H9 (cell line): Measurements from ENCODE around the gene SLC25A26. TPM values are rescaled to one million over a fixed set of nuclear protein-coding genes. Genes with fewer than 3 reads are reported as not detected.

Experiments
- DNase-seq: peaks from one replicate; pipeline ENCODE4 v3.0.0-alpha.2; 2017
- H2AFZ ChIP-seq: one replicate; pipeline ENCODE4 v1.6.1; 2013; ENCODE audit warnings: mild to moderate bottlenecking, low read length, control low read depth, moderate library complexity
- H2AK5ac ChIP-seq: 2 replicates; pipeline ENCODE4 v1.6.1; 2013; ENCODE audit warnings: low read length, control low read depth, mixed read lengths; ENCODE audit not compliant: insufficient read length
- H2BK120ac ChIP-seq: one replicate; pipeline ENCODE4 v1.6.1; 2013; ENCODE audit warnings: low read depth, mild to moderate bottlenecking, low read length, control low read depth, inconsistent platforms; ENCODE audit not compliant: poor library complexity, severe bottlenecking
- H2BK12ac ChIP-seq: 2 replicates; pipeline ENCODE4 v1.6.1; 2013; ENCODE audit warnings: low read length, control low read depth, mixed read lengths, low read depth; ENCODE audit not compliant: insufficient read length
- H2BK15ac ChIP-seq: 2 replicates; pipeline ENCODE4 v1.6.1; 2013; ENCODE audit warnings: low read depth, low read length, control low read depth
- H2BK20ac ChIP-seq: one replicate; pipeline ENCODE4 v1.6.1; 2013; ENCODE audit warnings: low read depth, mild to moderate bottlenecking, low read length, control low read depth, inconsistent platforms; ENCODE audit not compliant: poor library complexity, severe bottlenecking
- H2BK5ac ChIP-seq: 2 replicates; pipeline ENCODE4 v1.6.1; 2013; ENCODE audit warnings: low read length, control low read depth, mixed read lengths; ENCODE audit not compliant: insufficient read length
- H3K14ac ChIP-seq: 2 replicates; pipeline ENCODE4 v1.6.1; 2013; ENCODE audit warnings: low read length, control low read depth; ENCODE audit not compliant: insufficient read depth
- H3K18ac ChIP-seq: 2 replicates; pipeline ENCODE4 v1.6.1; 2013; ENCODE audit warnings: low read depth, mild to moderate bottlenecking, mixed read lengths, low read length, control low read depth; ENCODE audit not compliant: insufficient read length
- H3K23ac ChIP-seq: 2 replicates; pipeline ENCODE4 v1.6.1; 2013; ENCODE audit warnings: low read length, control low read depth, mixed read lengths, low read depth; ENCODE audit not compliant: insufficient read length
- H3K23me2 ChIP-seq: 2 replicates; pipeline ENCODE4 v1.6.1; 2013; ENCODE audit warnings: low read depth, mild to moderate bottlenecking, mixed read lengths, low read length, control low read depth; ENCODE audit not compliant: insufficient read length, poor library complexity, severe bottlenecking
- H3K27ac ChIP-seq: 2 replicates; pipeline ENCODE4 v1.5.1; 2013; ENCODE audit warnings: low read length, control low read depth, mixed read lengths, low read depth; ENCODE audit not compliant: insufficient read length
- H3K27me3 ChIP-seq: 2 replicates; pipeline ENCODE4 v1.6.1; 2013; ENCODE audit warnings: low read length, control low read depth, inconsistent platforms; ENCODE audit not compliant: insufficient read depth
- H3K4ac ChIP-seq: 2 replicates; pipeline ENCODE4 v1.6.1; 2013; ENCODE audit warnings: low read depth, mild to moderate bottlenecking, control low read depth, inconsistent platforms, low read length, moderate library complexity
- H3K4me1 ChIP-seq: 2 replicates; pipeline ENCODE4 v1.6.1; 2013; ENCODE audit warnings: low read length, control low read depth, inconsistent platforms; ENCODE audit not compliant: insufficient read depth
- H3K4me2 ChIP-seq: 2 replicates; pipeline ENCODE4 v1.6.1; 2013; ENCODE audit warnings: low read length, control low read depth, mixed read lengths; ENCODE audit not compliant: insufficient read length, insufficient read depth
- H3K56ac ChIP-seq: 2 replicates; pipeline ENCODE4 v1.6.1; 2013; ENCODE audit warnings: low read depth, mild to moderate bottlenecking, mixed read lengths, low read length, control low read depth; ENCODE audit not compliant: insufficient read length
- H3K79me1 ChIP-seq: 2 replicates; pipeline ENCODE4 v1.6.1; 2013; ENCODE audit warnings: low read depth, mild to moderate bottlenecking, moderate library complexity, low read length, control low read depth, inconsistent platforms; ENCODE audit not compliant: insufficient read depth, poor library complexity, severe bottlenecking
- H3K79me2 ChIP-seq: 2 replicates; pipeline ENCODE4 v1.6.1; 2013; ENCODE audit warnings: low read length, control low read depth, inconsistent platforms; ENCODE audit not compliant: insufficient read depth
- H3K9ac ChIP-seq: 2 replicates; pipeline ENCODE4 v1.6.1; 2013; ENCODE audit warnings: low read length, control low read depth, mixed read lengths; ENCODE audit not compliant: insufficient read length; ENCODE audit errors: extremely low read depth
- H3K9me3 ChIP-seq: one replicate; pipeline ENCODE4 v1.6.1; 2013; ENCODE audit warnings: low read depth, low read length, inconsistent platforms; ENCODE audit not compliant: control insufficient read depth
- H3T11ph ChIP-seq: one replicate; pipeline ENCODE4 v1.6.1; 2013; ENCODE audit warnings: mild to moderate bottlenecking, low read length, control low read depth, inconsistent platforms
- H4K20me1 ChIP-seq: one replicate; pipeline ENCODE4 v1.6.1; 2013; ENCODE audit not compliant: control insufficient read depth, insufficient read length, insufficient read depth
- H4K5ac ChIP-seq: 2 replicates; pipeline ENCODE4 v1.6.1; 2013; ENCODE audit warnings: low read depth, mild to moderate bottlenecking, mixed read lengths, low read length, control low read depth; ENCODE audit not compliant: insufficient read length
- H4K8ac ChIP-seq: replicated peaks from 2 replicates; pipeline ENCODE4 v1.6.1; 2013; ENCODE audit warnings: low read length, control low read depth, mixed read lengths, low read depth; ENCODE audit not compliant: insufficient read length
- H4K91ac ChIP-seq: 2 replicates; pipeline ENCODE4 v1.6.1; 2013; ENCODE audit warnings: low read depth, mild to moderate bottlenecking, moderate library complexity, mixed read lengths, low read length, control low read depth; ENCODE audit not compliant: insufficient read length
- H3K27ac Mint-ChIP-seq, 3 experiments: 2 replicates in 2 of 3; 3 replicates in 1 of 3; pipeline ENCODE4 v1.8.0; 2020 to 2021; ENCODE audit warnings: mixed read lengths in 3 of 3, mild to moderate bottlenecking in 1 of 3, moderate library complexity in 1 of 3
- H3K27me3 Mint-ChIP-seq: 2 replicates; pipeline ENCODE4 v1.8.0; 2021; ENCODE audit warnings: low read depth, mild to moderate bottlenecking, moderate library complexity, mixed read lengths
- H3K36me3 Mint-ChIP-seq, 3 experiments: 2 replicates in 2 of 3; 3 replicates in 1 of 3; pipeline ENCODE4 v1.8.0; 2020 to 2021; ENCODE audit warnings: low read depth in 3 of 3, mixed read lengths in 3 of 3; ENCODE audit not compliant: insufficient read depth in 1 of 3
- H3K4me1 Mint-ChIP-seq, 2 experiments: 2 replicates each; pipeline ENCODE4 v1.8.0; 2020; ENCODE audit warnings: mixed read lengths in 2 of 2
- H3K4me3 Mint-ChIP-seq, 2 experiments: 2 replicates in 1 of 2; 3 replicates in 1 of 2; pipeline ENCODE4 v1.8.0; 2020 to 2021; ENCODE audit warnings: mild to moderate bottlenecking in 2 of 2, mixed read lengths in 2 of 2, moderate library complexity in 1 of 2
- H3K9me3 Mint-ChIP-seq, 2 experiments: 2 replicates in 1 of 2; 3 replicates in 1 of 2; pipeline ENCODE4 v1.8.0; 2020; ENCODE audit warnings: mild to moderate bottlenecking in 2 of 2, mixed read lengths in 2 of 2, moderate library complexity in 1 of 2
- CTCF ChIP-seq: fragments of 200-600 bp; sonication (generic); conservative IDR thresholded peaks from 3 replicates; pipeline ENCODE4 v1.8.0; 2021; ENCODE audit warnings: antibody characterized with exemption, mild to moderate bottlenecking
- WGBS: extraction: QIAGEN DNeasy Blood & Tissue Kit; methylation state at CpG from one replicate; pipeline ENCODE4 v1.1.7; 2013; ENCODE audit warnings: missing lambda C conversion rate, low lambda C conversion rate, mixed read lengths; ENCODE audit not compliant: insufficient read length; ENCODE audit errors: extremely low coverage; 5-methylcytosine and 5-hydroxymethylcytosine counted together
- total RNA-seq: library from RNA; stranded (reverse); gene quantifications from 2 replicates; pipeline ENCODE4 v1.2.1, GENCODE V29; 2021

Gene SLC25A26
- total RNA-seq, 1 experiment from 2014 or later = 30.2 TPM

GRCh38 chr3:66338927-66339326 is 118.1 kb downstream of the SLC25A26 start:
- no peaks in the 10 kb centered on the region for H3K23me2 ChIP-seq
- Mint-ChIP-seq H3K36me3 (no peaks in the 10 kb centered on the region), H3K27ac (no peak overlapping the region), H3K4me1 (peaks cover 16 to 22% of the 10 kb centered on the region in 2 experiments), H3K4me3 (no peak overlapping the region), H3K9me3 (no peaks in the 10 kb centered on the region), H3K27me3 (no peaks in the 10 kb centered on the region)
- H3K23ac ChIP-seq = no peak overlapping the region
- no peak overlapping the region for H3K27ac ChIP-seq
- H3K79me2 ChIP-seq = no peaks in the 10 kb centered on the region
- no peaks in the 10 kb centered on the region for H3K27me3 ChIP-seq
- no peak overlapping the region for H2AK5ac ChIP-seq
- H3K9me3 ChIP-seq = no peaks in the 10 kb centered on the region
- no peak overlapping the region for H3K4ac ChIP-seq
- no peak for DNase-seq
- no peak overlapping the region for H2BK5ac ChIP-seq
- H2BK120ac ChIP-seq = no peak overlapping the region
- H3K4me2 ChIP-seq = no peak overlapping the region
- no peak for TF ChIP-seq CTCF
- H2BK12ac ChIP-seq = no peak overlapping the region
- no peak overlapping the region for H3T11ph ChIP-seq
- no peak overlapping the region for H2BK20ac ChIP-seq
- no peak overlapping the region for H3K14ac ChIP-seq
- no peak overlapping the region for H3K18ac ChIP-seq
- H4K20me1 ChIP-seq = no peaks in the 10 kb centered on the region
- H3K56ac ChIP-seq = no peak overlapping the region
- no CpG with 5 or more reads among the region's 3 CpGs for WGBS
- H3K79me1 ChIP-seq = no peaks in the 10 kb centered on the region
- H4K91ac ChIP-seq = no peak overlapping the region
- H4K8ac ChIP-seq = no peak overlapping the region
- H3K4me1 ChIP-seq = no peaks in the 10 kb centered on the region; the same call in 1 of the 2 replicates
- no peak overlapping the region for H2AFZ ChIP-seq
- H4K5ac ChIP-seq = no peak overlapping the region
- H3K9ac ChIP-seq = no peak overlapping the region
- no peak overlapping the region for H2BK15ac ChIP-seq
